ENCODE data around the gene IPMK.
A peak's percentile ranks its signal among the peaks of the same experiment; 100 is the strongest.

Gene IPMK

GRCh38 chr10:58220769-58221451 is 46.8 kb downstream of the IPMK start:
- no peak for DNase-seq
- TF ChIP-seq GATA1 (IDR thresholded peaks at IDR 0.05; ENCODE audit: low read depth, low read length) = no peak
- TF ChIP-seq POLR2A (IDR thresholded peaks at IDR 0.05; ENCODE audit: low read length) = no peak

- TF ChIP-seq GATA1 (IDR thresholded peaks at IDR 0.05; ENCODE audit: low read depth, low read length) (no peak), POLR2A (IDR thresholded peaks at IDR 0.05; ENCODE audit: low read length) (no peak)
- DNase-seq = no peak
These were observed 47.8 kb downstream of the IPMK start for GRCh38 chr10:58219875-58220274.

GRCh38 chr10:58217612-58218011 is 50.1 kb downstream of the IPMK start:
- TF ChIP-seq POLR2A (IDR thresholded peaks at IDR 0.05; ENCODE audit: low read length) = no peak
- TF ChIP-seq GATA1 (IDR thresholded peaks at IDR 0.05; ENCODE audit: low read depth, low read length) = no peak
- DNase-seq = no peak

GRCh38 chr10:58212622-58213021 is 55.1 kb downstream of the IPMK start:
- DNase-seq = no peak

GRCh38 chr10:58210160-58210559 is 57.5 kb downstream of the IPMK start:
- TF ChIP-seq POLR2A (IDR thresholded peaks at IDR 0.05; ENCODE audit: low read length) (no peak), GATA1 (IDR thresholded peaks at IDR 0.05; ENCODE audit: low read depth, low read length) (no peak)
- DNase-seq = no peak

More at GRCh38 chr10:58212622-58213021, 55.1 kb downstream of the IPMK start:
- TF ChIP-seq GATA1 (IDR thresholded peaks at IDR 0.05; ENCODE audit: low read depth, low read length) = no peak
- no peak for TF ChIP-seq POLR2A (IDR thresholded peaks at IDR 0.05; ENCODE audit: low read length)

GRCh38 chr10:58209669-58210068 is 58.0 kb downstream of the IPMK start:
- peak in 1 of 2 experiments; percentile 2 for DNase-seq
- TF ChIP-seq POLR2A (IDR thresholded peaks at IDR 0.05; ENCODE audit: low read length) (no peak), GATA1 (IDR thresholded peaks at IDR 0.05; ENCODE audit: low read depth, low read length) (no peak)

- DNase-seq = no peak
- no peak for TF ChIP-seq POLR2A (IDR thresholded peaks at IDR 0.05; ENCODE audit: low read length)
- TF ChIP-seq GATA1 (IDR thresholded peaks at IDR 0.05; ENCODE audit: low read depth, low read length) = no peak
These were observed 61.4 kb downstream of the IPMK start for GRCh38 chr10:58206251-58206650.

GRCh38 chr10:58201704-58202103 is 66.0 kb downstream of the IPMK start:
- no peak for TF ChIP-seq GATA1 (IDR thresholded peaks at IDR 0.05; ENCODE audit: low read depth, low read length)
- no peak for TF ChIP-seq POLR2A (IDR thresholded peaks at IDR 0.05; ENCODE audit: low read length)
- DNase-seq = no peak

- no peak for DNase-seq
- no peak for TF ChIP-seq GATA1 (IDR thresholded peaks at IDR 0.05; ENCODE audit: low read depth, low read length)
- TF ChIP-seq POLR2A (IDR thresholded peaks at IDR 0.05; ENCODE audit: low read length) = no peak
These were observed 78.4 kb downstream of the IPMK start for GRCh38 chr10:58189269-58189668.

- no peak for TF ChIP-seq POLR2A (IDR thresholded peaks at IDR 0.05; ENCODE audit: low read length)
- TF ChIP-seq GATA1 (IDR thresholded peaks at IDR 0.05; ENCODE audit: low read depth, low read length) = no peak
- DNase-seq = no peak
These were observed 83.5 kb downstream of the IPMK start for GRCh38 chr10:58184120-58184670.

- no peak for TF ChIP-seq POLR2A (IDR thresholded peaks at IDR 0.05; ENCODE audit: low read length)
- no peak for TF ChIP-seq GATA1 (IDR thresholded peaks at IDR 0.05; ENCODE audit: low read depth, low read length)
- DNase-seq = no peak
These were observed 87.0 kb downstream of the IPMK start for GRCh38 chr10:58180666-58181065.

GRCh38 chr10:58179238-58179637 is 88.5 kb downstream of the IPMK start:
- no peak for TF ChIP-seq POLR2A (IDR thresholded peaks at IDR 0.05; ENCODE audit: low read length)
- TF ChIP-seq GATA1 (IDR thresholded peaks at IDR 0.05; ENCODE audit: low read depth, low read length) = no peak
- DNase-seq = peak in 1 of 2 experiments; percentile 6

- TF ChIP-seq POLR2A (IDR thresholded peaks at IDR 0.05; ENCODE audit: low read length) = no peak
- no peak for TF ChIP-seq GATA1 (IDR thresholded peaks at IDR 0.05; ENCODE audit: low read depth, low read length)
These were observed 88.9 kb downstream of the IPMK start for GRCh38 chr10:58178811-58179210.

GRCh38 chr10:58177362-58177947 is 90.2 kb downstream of the IPMK start:
- TF ChIP-seq POLR2A (IDR thresholded peaks at IDR 0.05; ENCODE audit: low read length) (no peak), GATA1 (IDR thresholded peaks at IDR 0.05; ENCODE audit: low read depth, low read length) (no peak)
- DNase-seq = peak; percentile 17 to 31

More at GRCh38 chr10:58178811-58179210, 88.9 kb downstream of the IPMK start:
- peak in 1 of 2 experiments; percentile 6 for DNase-seq
